Fibroblast of pulmonary artery (primary cell): Measurements from ENCODE around the gene MUC5AC.

Experiments used
- DNase-seq: peaks from one replicate; pipeline ENCODE4 v3.0.0-alpha.2; 2010; ENCODE audit warnings: low read depth
- H3K4me3 ChIP-seq: replicated peaks from 2 replicates; pipeline ENCODE4 v1.5.1; 2011; ENCODE audit warnings: low read depth, mild to moderate bottlenecking, control low read depth, low read length, moderate library complexity
- CTCF ChIP-seq: IDR thresholded peaks from 2 replicates; pipeline ENCODE4 v1.5.1; 2011; ENCODE audit warnings: mild to moderate bottlenecking, control low read depth, low read length, inconsistent platforms; ENCODE audit errors: missing control alignments

The MUC5AC gene

DNA sequence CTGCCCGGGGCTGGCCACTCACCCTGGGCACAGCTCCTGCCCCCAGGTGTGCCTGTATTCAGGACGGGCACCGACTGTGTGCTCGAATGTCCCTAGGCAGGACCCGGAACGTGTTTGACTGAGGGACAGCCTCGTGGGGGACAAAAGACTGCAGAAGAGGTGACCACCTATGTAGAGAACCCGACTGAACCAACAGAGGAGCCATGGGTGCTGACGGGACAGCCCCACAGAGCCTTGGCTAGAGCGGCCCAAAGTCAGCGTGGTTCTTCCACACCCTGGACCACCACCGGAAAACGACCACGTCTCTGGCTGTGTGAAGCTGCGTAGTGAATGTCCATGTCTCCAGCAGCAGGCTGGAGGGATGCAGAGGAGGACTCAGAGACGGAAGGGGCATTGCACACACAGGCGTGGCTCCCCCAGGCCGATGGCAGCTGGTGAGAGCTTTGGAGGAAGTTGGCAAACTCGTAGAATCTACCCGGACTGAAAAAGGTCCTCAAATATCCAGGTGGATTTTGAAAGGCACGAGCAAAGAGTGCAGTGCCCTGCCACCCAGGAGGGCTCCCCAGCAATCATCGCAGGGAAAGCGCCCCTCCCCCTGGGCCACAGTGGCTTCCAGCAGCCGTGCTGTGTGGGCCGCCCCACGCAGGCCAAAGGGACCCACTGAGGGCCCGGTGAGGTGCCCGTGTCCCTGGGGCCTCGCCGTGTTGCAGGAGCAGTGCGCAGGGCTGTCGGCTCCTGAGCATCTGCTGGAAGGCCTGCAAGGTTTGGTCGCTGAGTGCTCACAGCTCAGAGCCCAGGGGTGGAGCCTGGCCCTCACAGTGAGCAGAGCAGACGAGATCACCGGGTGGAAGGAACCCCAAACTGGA lies 47.6 kb downstream of the MUC5AC start:
- no peak for TF ChIP-seq CTCF
- no peak overlapping the region for H3K4me3 ChIP-seq
- DNase-seq = no peak

GRCh38 chr11:1205987-1206331 lies 48.2 kb downstream of the MUC5AC start:
- no peak for TF ChIP-seq CTCF
- DNase-seq = no peak
- no peak overlapping the region for H3K4me3 ChIP-seq

DNA sequence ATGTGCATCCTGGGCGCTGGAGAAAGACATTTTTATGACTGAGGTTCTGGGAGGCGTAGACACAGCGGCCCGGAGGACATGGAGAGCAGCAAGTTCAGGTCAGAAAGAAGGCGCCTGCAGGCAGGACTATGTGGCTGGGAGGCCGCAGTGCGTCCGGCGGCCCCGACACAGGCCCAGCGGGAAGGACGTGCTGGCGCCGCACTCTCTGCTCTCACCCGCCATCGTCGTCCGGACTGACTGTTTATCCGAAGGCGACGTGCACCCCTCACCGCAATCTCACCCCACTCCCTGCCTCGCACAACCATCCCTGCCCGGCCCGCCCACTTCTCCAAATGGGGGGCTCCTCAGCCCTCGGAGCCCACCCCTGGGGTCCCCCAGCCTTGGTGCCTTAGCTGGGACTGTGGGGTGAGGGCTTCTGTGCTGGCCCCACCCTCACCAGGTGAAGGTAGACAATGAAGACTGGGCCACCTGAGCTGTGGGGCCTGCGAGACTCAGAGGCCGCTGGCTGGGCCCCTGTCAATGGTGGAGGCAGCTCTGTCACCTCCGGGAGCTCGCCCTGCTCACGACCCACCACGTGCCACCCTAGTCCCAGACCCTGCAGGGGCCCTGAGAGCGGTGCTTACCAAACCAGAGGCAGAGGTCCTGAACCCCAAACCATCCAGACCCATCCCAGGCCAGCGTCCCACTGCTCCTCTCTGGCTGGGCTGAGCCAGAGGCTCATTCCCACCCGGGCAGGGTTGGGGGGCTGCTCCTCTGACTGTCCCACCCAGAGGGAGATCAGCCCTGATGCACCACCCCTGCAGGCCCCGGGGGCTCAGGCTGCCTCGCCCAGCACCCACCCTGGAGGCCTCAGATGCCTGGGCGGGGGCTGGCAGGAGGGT lies 48.9 kb downstream of the MUC5AC start:
- TF ChIP-seq CTCF = no peak
- no peak for DNase-seq

DNA sequence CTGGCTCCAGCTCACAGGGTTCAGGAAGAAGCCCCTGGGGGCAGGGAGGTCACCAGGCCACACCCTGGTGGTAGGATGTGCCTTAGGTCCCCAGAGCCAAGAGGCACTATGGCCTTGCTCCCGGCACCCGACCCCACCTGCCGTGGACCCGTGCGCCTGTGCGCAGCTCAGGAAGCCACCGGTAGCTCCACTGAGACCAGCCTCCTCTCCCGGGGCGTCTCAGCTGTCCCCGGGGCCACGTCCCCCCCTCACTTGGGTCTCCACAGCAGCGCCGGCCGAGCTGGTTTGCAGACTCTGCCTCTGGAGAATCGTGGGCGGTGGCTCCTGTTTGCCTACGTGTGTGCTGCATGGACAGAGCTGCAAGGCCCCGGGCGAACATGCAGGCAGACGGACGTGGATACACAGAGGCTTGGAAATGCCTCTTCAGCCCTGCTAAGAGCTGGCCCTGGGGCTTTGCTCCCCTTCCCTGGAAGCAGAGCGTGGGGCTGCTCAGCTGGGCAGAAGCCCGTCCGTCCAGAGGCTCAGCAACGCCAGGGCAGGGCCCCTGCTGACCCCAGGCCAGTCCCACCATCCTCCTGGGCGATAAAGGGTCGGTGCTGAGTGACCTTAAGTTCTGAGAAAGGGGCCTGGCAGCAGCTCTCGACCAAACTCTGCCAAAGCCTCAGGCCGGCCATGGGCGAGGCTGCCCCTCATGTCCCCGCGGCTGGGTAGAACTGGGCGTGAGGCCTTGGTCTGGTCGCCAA lies 49.8 kb downstream of the MUC5AC start:
- H3K4me3 ChIP-seq = no peak overlapping the region
- TF ChIP-seq CTCF = no peak
- no peak for DNase-seq

More for the DNA sequence above, 48.9 kb downstream of the MUC5AC start:
- no peak overlapping the region for H3K4me3 ChIP-seq

DNA sequence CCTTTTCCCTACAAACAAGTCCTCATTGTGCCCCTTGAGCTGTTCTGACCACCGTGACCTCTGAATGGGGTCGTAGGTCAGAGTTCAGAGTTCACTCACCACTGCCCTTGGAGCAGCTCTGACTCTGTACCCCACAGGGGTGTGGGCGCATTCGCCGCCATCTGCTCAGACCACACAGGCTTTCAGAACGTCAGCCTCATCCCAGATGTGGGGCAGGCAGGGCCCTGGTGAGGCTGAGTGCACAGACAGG lies 50.3 kb downstream of the MUC5AC start:
- no peak overlapping the region for H3K4me3 ChIP-seq
- no peak for TF ChIP-seq CTCF
- no peak for DNase-seq

DNA sequence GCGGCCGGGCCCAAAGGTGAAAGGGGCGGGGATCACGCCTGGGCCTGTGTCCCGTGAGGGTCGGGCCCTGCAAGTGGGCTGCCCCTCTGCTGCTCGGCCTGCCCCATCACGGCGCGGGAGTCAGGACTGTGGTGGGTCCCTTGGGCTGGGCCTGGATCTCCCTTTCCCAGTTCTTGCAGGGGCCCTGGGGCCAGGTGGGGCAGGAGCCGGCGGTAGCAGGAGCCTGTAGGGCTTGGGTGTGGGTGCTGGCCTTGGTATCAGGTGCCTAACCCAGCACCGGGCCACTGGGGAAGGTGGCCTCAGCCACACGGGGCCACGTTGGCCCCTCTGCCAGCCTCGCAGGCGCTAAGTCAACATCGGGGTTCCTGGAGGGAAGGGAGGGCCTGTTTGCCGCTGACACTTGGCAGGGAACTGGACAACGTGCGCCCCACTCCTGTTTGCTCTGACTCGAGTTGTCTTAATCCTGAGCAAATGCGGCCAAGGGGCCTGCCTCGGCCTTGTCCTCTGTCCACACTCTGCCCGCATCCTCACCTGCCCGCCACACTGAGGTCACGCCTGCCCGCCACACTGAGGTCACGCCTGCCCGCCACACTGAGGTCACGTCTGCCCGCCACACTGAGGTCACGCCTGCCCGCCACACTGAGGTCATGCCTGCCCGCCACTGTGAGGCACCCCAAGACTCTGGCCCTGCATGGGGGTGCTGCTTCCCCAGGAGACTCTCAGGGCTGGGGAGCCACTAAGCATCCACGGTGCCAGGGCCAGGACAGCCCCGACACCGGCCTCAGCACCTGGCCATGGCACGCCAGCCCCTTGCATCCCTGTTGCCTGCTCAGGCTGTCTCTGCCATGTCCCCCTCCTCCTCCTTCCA lies 50.9 kb downstream of the MUC5AC start:
- H3K4me3 ChIP-seq = no peak overlapping the region
- DNase-seq = no peak
- TF ChIP-seq CTCF = no peak
